EH (cell line): ENCODE results near the gene KCNH8.
A peak's percentile ranks its signal among the peaks of the same experiment; 100 is the strongest.
"Not testable (repeated sequence)": the region's sequence is repeated elsewhere in the genome, so short reads cannot be mapped to it uniquely, and the experiment has no call there.

Source experiments
- DNase-seq: peaks from one replicate; pipeline ENCODE4 v3.0.0-alpha.2; 2015; ENCODE audit warnings: low read depth

Gene KCNH8

DNA sequence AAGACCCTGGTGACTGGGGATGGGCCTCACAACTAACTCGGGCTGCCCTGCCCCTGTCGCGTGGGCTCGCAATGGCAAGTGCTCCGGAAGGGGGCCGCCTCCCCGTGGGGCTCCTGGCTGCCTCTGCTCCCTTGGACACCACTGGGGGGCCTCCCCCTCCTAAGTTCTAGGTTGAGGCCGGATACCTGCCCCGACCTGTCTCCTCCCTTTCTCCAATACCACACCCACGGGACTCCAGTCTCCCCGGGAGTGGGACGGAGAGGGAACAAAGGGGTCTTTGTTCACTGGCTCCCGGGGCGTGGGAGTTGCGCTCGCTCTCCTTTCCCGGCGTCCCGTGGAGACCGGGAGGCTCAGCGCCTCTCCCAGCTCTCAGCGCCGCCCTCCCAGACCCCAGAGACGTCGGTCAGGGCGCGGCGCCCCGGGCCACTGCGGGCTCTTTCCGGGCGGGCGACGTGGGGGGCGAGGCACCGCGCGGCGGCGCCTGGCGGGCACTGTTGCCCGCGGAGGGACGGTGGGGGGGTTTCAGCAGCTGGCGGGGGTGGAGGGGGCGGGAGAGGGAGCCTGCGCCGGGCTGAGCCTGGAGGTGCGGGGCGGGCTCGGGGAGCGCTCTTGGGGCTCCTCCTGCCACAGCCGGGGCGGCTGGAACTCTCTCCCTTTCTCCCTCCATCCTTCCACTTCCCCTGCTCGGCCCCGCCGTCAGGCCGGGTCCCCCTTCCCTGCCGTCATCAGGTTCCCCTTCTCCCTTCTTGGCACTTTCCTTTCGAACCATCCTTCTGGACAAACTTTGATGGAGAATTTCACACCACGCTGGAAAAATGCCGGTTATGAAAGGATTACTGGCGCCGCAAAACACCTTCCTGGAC lies at the start of gene KCNH8:
Gene KCNH8 (plus strand): TSS at position 606 of the 863 bp plus-strand sequence. CDS start 210 bp downstream, at position 816.
- no peak for DNase-seq

DNA sequence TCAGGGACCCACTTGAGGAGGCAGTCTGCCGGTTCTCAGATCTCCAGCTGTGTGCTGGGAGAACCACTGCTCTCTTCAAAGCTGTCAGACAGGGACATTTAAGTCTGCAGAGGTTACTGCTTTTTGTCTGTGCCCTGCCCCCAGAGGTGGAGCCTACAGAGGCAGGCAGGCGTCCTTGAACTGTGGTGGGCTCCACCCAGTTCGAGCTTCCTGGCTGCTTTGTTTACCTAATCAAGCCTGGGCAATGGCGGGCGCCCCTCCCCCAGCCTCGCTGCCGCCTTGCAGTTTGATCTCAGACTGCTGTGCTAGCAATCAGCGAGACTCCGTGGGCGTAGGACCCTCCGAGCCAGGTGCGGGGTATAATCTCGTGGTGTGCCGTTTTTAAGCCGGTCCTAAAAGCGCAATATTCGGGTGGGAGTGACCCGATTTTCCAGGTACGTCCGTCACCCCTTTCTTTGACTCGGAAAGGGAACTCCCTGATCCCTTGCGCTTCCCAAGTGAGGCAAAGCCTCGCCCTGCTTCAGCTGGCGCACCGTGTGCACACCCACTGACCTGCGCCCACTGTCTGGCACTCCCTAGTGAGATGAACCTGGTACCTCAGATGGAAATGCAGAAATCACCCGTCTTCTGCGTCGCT lies 45.5 kb upstream of the KCNH8 start:
- not testable (repeated sequence) for DNase-seq

DNA sequence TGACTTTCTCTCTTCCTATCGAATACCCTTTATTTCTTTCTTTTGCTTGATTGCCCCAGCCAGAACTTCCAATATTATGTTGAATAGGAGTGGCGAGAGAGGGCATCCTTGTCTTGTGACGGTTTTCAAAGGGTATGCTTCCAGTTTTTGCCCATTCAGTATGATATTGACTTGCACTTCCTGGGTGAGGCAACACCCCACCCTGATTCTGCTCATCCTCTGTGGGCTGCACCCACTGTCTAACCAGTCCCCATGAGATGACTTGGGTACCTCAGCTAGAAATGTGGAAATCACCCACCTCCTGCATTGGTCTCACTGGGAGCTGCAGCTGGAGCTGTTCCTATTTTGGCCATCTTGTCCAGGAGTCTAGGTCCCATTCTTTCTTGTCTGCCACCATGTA lies 44.8 kb upstream of the KCNH8 start:
- no peak for DNase-seq

DNA sequence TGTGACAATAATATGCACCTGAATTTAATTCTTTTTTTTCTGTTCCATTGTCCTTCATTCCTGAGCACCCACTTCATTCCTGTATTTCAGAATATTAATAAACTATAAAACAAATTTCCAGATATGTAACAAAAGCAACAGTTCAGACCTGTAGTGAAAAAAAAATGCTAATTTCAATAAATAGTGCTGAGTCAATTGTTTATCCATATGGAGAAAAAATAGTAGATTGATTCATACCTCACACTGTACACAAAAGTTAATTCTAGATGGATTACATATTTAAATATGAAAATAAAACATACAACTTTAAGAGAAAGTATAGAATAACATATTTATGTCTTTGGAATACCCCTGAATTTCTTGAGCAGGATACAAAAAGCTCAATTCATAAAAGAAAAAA lies 43.9 kb upstream of the KCNH8 start:
- DNase-seq, result no peak

DNA sequence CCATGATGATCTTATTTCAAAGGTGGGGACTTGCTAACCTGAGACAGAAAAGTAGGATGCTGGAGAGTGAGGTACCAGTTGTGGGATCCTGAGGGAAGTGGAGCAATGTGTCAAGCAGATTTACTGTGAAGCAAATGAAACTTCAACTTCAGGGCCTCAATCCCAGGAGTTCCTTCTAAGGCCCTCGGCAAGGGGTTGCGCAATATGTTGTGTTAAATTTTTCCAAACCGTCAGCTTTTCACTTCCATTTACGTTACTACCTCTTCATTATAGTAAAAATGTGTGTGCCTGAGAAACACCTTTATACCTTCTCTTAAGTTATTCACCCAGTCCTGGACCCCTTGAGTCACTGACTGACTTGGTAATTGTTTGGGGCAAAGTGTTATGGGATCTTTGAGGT lies 42.5 kb upstream of the KCNH8 start:
- DNase-seq, result no peak

DNA sequence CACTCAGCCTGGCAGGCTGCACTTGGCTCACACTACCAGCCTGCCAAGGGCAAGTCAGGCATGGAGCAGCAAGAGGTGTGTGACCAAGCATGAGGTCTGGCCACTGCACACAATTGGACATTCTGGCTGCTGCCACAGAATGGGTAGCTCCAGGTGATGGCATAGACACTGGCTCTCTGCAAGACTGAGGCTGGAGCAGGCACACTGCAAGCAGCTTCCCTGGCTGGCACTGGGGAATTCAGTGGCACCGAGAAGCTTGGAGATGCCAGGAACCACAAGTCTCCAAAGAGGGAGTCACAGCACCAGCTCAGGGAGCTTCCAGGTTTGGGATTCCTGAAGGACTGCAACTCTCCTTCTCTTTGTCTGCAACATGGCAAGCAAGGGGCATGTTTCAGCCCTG lies 42.0 kb upstream of the KCNH8 start:
- DNase-seq, result no peak

DNA sequence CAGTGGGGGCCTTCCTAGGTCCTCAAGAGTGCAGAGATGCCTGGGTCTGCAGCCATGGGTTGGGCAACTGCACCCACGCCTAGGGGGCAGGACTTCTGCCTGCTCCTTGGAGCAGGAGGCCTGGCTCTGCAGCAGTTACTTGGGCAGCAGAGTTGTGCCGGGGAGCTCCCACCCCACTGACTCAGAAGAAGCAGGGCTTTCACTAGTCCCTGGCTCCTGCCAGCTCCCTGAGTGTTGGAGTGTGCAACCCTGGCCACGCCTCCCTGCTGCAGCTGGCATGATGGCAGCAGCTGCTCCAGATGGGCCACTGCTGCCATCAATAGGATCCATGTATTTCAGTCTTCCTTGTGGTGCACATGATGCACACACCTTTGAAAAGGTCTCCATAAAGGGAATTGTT lies 40.6 kb upstream of the KCNH8 start:
- DNase-seq, result no peak

DNA sequence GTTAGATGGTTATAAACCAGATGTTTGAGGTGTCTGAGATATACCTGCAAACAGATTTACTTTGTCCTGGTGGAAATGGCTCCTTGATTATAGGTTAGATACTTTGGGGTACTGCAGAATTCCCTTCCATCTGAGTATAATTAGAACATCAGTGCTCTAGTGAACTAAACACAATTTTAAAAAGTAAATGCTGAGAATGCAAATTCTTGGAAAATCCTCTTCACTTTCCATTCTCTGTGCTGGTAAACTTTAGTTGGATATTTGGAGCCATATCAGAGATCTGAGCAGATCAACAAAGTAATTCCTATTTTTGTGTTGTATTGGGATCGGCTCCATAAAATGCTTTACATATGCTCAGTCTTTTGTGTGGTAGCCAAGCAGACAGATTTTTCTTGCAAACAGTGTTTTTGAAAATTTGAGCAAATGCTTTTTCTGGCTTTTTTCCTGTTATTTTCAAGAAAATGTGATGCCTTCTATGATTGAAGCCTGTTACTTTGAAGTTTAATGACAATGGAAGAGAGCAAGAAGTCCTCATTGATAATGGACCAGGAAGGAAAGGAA lies 37.9 kb upstream of the KCNH8 start:
- DNase-seq, result no peak

DNA sequence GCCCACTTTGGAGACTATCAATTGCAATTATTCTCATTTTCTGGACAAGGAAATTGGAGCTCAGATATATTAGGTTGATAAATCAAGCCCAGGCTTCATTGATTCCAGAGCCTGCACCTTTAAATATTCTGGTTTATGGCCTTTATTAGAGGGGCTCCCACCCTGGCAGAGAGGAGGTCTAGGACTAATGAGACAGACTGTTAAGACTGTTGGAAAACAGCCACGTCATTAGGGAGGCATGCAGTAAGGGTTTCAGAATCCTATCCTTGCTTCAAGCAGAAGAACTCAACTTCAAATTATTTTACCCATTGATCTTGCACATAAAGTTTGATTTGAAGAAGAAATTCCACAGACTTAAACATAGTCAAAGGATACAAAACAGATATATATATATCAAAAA lies 33.8 kb upstream of the KCNH8 start:
- DNase-seq, result no peak

DNA sequence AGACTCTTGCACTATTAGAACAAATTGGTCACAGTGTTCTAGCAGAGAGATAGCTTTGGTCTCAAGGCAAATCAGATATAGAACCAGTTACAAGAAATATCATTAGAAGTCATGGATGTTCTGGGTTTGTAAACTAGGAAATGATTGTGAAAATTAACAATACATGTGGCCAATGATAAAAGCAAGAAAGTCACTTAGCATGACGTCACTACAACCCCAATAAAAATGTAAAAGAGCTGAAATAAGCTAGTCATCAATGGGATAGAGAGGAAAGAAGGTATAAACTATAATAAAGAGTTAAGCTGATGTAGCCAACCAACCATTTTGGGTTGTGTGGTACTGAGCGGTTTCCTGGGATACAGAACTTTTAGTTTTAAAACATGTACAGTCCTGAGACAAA lies 32.1 kb upstream of the KCNH8 start:
- no peak for DNase-seq

DNA sequence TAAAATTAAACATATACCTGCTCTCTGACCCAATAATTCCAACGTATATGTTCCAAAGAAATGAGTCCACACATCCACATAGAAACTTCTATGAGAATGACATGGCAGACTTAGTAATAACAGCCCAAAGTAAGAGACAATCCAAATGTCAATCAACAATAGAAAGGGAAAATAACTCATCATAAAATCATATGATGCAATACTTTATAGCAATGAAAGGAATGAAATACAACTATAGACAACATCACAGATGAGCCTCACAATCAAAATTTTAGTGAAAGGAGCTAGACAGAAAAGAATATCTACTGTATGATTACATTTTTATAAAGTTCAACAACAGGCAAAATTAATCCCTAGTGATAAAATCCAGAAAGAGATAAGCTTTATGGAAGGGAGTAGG lies 23.6 kb upstream of the KCNH8 start:
- DNase-seq, result no peak

DNA sequence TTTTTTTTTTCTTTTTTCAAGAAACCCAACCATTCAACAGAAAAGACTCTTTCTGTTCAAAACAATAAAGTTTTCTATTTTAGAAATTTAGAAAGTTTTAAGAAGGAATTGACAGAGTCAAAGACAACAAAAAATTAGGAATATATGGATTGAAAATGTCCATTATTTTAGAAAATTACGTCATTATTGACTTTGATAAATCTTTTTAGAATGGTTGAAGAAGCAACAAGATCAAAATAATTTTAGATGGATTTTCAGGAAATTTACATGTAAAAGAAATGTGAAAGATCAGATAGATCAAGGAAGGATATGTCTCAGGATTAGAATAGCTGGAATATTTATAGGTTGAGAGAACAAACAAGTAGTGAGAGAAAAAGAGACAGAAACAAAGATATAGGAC lies 8.4 kb upstream of the KCNH8 start:
- no peak for DNase-seq

DNA sequence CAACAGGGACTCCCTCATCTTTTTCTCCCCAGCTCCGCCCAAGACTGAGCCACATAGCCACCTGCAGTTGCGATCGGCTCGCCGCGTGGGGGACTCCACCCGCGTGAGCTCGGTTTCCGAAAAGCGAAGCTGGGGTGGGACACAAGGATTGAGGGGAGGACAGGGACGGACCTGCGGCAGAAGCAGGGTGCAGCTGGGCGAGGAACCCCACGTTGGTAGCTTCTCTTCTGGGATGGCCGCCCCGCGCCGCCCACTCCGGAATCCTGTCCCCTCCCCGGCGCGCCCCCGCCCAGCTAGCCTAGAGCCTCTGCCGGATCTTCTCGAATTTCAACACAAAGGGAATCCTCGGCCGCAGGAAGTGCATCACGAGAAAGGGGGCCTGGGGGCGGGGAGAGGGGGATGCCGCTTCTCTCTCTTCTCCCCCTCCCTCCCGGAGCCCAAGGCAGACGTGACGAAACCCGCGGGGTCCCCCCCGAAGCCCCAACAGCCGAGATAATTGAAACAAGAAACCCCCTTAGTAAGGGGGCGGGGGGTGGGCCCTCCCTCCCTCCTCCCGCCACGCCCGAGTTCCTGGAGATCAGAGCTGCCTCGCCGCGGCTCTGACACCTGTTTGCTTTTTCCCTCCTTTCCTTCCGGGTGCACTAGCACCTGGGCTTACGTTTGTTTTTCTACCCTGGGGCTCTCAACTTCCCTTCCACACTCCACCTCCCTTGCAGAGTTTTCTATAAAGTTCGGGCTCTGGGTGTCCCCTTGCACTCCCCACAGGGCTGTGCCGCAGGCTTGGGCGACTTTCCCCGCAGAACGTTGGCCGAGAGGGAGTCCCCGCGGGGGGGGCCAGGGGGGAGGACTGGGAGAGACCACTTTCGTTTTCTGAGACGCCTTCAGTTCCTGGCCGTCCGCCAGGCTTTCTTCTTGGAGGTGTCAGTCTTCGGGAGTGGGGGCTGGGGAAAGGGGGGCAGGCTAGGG lies 1.3 kb upstream of the KCNH8 start:
- DNase-seq, result peak; percentile 55

DNA sequence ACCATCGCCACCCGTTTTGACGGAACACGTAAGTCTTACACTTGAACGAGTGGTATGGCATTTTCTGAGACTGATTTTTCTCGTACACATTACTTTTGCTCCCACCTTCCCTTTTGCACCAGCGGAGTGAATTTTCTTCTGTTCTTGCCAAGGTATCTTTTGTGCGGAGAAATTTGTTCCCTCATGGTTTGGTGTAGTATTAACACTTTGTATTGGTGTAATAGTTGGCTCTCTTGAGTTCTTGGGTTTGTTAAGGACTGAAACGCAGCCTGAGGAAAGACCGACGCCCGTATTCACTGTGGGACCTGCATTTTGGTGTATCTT lies 420 bp downstream of the KCNH8 start:
- no peak for DNase-seq

DNA sequence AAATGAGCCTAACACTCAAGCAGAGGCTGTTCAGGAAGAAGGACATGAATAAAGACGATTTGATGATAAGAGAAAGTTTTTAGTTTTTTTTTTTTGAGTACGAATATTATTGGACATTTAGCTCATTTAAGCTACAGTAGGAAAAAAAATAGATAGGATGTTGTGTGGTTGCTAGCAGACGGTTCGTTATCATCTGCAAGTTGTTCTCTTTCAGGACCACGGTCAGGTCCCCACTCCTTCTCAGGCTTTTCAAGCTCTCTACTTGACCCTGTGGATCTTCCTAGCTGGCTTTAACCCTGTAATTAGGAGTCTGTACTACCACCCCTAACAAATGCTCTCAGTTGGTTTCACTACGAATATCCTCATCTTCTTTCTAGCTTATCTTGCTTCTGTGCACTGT lies 1.1 kb downstream of the KCNH8 start:
- peak; percentile 25 for DNase-seq

DNA sequence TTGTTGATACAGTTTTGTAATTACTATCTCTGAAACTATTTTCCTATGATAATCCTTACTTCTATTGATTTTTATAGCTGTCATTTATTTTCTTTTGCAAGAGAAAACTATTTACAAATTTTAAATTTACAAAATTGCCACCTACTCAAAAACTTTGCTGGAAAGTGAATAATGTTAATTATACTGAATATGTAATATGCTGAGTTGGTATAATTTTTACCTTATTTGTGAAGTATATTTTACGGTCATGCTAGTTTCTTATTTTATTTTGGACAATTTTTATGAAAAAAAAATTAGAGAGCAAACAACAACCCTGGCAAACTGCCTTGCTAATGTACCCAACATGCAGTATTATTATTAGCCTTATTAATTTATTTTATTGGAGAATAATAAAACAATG lies 2.9 kb downstream of the KCNH8 start:
- no peak for DNase-seq

DNA sequence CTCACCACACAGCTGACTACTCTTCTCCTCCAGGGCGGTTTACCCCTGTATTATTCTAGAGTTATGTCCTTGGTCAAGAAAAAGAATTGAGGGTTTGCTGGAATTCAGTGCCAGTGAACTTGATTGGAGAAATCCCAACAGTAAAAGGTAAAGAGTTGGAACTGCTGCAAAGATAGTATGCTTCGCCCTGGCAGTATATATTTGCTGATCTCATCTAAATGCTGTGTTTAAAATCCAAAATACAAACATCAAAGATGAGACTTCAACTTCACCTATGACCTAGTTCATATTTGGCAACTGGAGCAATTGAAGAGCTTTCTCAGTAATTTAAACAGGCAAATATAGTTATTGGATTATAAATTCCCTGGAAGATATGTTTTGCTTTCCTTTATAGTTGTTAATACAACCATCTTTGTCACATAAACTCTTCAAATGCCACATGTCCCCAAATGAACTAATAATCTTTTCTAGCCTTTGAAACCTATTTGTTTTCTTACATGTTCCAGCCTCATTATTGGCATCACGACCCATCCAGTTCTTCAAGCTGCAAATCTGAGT lies 6.5 kb downstream of the KCNH8 start:
- no peak for DNase-seq

DNA sequence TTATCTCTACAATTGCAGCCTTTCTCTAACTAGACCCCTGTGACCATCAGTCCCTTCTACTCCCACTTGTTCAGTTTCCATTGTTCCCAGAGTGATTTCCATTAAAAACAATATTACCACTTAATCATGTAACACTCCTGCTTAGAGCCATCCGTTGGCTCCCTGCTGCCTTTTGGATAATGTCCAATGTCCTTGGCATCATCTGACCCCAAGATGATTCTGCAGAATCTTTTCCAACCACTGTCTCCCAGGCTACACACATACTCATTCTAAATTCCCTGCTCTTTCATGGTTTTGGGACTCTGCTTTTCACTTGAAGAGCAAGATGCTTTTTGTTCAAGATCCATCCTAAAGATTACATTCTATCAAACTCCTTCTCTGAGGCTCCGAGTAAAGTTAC lies 7.1 kb downstream of the KCNH8 start:
- DNase-seq, result no peak

DNA sequence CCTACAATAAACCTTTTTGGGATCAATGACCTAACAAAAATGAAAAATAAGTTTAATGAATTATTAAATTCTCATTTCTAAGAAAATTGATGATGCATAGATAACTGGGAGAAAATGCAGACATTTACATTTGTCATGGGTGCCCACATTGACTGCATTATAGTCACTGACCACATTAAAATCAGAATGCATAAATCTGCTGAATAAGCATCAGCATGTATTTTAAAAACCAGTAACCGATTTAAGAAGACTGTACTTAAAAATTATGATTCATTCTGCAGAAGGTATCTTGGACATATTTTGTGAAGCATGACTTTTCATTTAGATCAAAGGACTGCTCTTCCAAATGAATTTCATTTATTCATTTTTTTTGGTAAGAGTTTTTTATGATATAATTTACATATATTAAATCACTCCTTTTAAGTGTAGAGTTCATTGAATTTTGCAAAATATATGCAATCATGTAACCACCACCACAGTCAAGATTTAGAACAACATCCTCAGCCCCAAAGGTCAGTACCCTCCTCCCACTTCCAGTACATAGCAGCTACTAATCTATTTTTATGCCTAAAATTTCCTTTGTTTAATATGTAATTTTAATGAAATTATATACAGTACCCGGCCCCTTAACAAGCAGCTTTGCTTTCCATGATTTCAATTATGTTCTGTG lies 11.8 kb downstream of the KCNH8 start:
- DNase-seq, result no peak

DNA sequence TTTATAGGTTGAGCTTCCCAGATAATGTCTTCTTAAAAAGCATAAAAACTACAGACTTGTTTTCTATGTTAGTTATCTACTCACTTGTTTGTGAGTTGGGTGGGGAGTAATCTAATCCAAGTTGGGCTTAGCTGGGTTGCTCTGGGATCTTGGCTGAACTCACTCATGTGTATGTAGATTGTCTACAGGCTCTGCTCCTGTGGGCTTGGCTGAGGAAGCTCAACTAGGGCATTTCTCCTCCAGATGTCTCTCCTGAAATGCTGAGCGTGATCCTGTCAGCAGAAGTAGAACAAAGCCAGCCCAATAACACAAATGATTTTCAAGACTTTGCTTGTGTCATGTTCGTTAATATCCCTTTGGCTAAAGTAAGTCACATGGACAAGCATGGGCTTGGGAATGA lies 17.3 kb downstream of the KCNH8 start:
- DNase-seq, result no peak

DNA sequence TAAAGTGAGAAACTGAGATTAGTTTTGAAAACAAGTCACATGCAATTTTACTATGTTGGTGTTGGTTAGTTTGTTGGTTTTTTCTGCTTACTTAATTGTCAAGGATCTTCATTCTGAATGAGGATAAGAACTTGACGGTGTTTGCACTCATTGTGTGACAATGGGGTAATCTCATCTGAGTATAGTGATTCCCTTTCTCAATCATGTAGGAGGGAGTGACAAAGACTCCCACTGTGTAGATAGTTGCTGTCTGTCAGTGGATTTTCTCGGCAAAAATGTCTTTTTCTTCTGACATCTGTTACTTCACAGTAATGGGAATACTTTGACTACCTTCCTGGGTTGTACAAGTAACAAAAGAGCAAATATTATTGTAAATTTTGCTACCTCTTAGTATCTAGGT lies 23.5 kb downstream of the KCNH8 start:
- no peak for DNase-seq

DNA sequence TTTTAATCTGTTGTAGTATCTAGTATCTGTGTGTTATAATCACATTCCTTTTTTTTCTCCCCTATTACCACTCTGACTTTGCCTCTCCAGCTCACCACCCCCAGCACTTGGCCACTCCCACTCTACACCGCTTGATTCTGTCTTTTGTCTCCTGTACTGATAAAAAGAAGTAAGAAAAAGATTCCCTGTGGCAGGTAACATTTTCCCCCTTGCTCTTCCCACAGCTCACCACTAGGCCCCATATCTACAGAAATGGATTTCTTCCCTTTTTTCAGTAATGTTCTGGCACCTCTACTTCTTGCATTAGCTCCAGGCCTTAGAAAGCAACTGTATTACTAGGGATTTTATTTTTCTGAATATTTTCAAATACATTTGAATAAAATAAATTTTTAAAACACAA lies 25.6 kb downstream of the KCNH8 start:
- no peak for DNase-seq
